ENCODE measurements around the gene LONRF2.

DNA sequence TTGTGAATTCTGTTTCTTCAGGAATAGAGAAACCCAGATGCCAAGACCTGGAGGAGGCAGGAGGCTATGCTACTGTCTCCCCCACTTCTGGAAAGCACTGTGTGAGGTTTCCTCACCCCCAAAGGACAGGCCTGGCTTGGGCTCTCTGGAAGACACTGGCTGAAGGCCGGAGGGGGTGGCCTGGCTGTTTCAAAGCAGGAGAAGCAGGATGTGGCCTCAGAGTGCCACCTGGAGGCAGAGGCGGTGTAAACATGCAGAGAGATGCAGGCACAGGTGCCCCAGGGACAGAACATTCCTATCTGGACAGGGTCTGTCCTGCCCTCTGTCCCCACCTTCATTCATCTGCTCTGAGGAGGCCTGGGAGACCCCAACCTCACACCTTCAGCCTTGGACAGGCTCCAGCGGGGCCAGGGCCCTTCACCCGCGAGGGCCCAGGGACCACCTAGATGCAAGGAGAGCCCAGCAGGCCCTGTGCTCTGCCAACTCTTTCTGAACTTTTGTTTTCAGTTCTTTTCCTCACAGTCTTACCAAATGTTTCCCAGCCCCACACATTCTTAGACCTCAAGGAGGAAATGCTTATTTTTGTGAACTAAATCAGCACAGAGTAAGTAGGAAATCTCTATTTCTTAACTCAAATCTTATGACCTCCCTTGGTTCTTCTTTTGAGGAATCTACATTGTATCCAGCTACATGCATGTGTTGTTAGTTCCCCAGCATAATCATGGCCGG, 79.2 kb downstream of the LONRF2 start:
- TF ChIP-seq, protein P1, sequence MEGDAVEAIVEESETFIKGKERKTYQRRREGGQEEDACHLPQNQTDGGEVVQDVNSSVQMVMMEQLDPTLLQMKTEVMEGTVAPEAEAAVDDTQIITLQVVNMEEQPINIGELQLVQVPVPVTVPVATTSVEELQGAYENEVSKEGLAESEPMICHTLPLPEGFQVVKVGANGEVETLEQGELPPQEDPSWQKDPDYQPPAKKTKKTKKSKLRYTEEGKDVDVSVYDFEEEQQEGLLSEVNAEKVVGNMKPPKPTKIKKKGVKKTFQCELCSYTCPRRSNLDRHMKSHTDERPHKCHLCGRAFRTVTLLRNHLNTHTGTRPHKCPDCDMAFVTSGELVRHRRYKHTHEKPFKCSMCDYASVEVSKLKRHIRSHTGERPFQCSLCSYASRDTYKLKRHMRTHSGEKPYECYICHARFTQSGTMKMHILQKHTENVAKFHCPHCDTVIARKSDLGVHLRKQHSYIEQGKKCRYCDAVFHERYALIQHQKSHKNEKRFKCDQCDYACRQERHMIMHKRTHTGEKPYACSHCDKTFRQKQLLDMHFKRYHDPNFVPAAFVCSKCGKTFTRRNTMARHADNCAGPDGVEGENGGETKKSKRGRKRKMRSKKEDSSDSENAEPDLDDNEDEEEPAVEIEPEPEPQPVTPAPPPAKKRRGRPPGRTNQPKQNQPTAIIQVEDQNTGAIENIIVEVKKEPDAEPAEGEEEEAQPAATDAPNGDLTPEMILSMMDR (IDR thresholded peaks at IDR 0.05): peak; percentile 29 to 49
- no peak for TF ChIP-seq POLR2AphosphoS5 (IDR thresholded peaks at IDR 0.05)
